NCI-H345 treated with DMSO at 0.1 percent for 48 hours (cell line): ENCODE data around the gene PGA4.
"Not testable (repeated sequence)": the region's sequence is repeated elsewhere in the genome, so short reads cannot be mapped to it uniquely, and the experiment has no call there.

ENCODE experiments used
- DNase-seq: peaks from one replicate; lab custom pipeline; 2025; ENCODE audit not compliant: unreplicated experiment; lab: John Stamatoyannopoulos, UW

The PGA4 gene

GRCh38 chr11:61222047-61222446, at the start of gene PGA4:
Gene PGA4, plus strand, starts transcription at chr11:61222347. Its CDS starts 54 bp downstream, at chr11:61222401.
- not testable (repeated sequence) for DNase-seq

- DNase-seq: no peak
Measured at GRCh38 chr11:61172356-61172755, 49.8 kb upstream of the PGA4 start.

DNA sequence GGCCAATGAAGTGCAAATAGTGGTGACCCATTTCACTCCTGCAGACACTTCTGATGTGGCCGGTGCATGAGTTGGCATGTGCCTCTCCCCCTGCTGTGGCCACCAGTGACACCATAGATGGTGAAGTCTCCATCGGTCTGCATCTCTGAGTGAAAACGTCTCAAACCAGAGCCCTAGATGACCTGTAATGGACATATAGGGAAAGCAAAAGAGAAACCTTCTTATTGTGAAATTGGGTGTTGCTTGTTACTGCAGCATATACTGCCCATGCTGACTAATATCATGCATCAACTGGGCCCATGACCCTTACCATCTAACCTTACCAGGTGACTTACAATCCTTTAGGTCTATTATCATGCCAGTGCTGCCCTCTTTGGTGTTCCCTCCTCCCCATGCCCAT, 49.3 kb upstream of the PGA4 start:
- DNase-seq: no peak

- DNase-seq: no peak
Measured at GRCh38 chr11:61173456-61173855, 48.7 kb upstream of the PGA4 start.

DNA sequence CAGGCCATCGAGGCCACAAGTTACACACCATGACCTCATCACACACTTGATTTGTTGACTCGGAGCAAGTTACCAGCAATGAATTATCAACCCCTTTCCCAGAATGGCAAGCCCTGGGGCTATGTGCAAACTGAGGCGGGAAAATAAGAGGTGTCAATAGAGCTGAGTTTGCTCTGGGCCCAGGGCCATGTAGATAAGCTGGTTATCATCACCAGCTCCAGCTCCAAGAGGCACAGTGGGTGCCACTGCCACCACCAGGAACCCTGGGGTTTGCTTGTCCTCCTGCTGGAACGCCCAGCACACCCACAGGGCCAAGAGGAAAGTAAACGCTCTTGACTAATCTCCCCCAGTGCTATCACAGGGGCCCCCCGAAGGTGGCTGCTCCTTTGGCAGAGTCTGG, 47.9 kb upstream of the PGA4 start:
- DNase-seq: peak; percentile 7

GRCh38 chr11:61174949-61175348, 47.2 kb upstream of the PGA4 start:
- no peak for DNase-seq

DNA sequence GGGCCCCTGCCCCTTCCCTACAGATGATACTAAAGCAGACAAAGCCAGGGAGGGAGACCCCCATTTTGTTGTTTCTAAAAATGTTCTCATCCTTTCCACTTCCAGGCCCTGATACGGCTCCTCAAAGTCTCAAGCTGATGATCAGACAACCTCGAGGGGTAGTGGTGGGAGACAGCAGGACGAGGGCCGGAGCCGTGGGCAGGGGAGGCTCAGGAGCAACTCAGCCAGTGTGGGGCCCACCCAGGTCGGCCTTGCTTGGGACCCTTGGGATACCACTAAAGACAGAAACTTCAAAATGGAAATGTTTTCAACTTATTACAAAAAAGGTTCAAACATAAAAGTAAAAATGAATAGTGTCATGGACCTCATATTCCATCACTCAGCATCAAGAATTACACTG, 45.7 kb upstream of the PGA4 start:
- no peak for DNase-seq

GRCh38 chr11:61180205-61180604, 41.9 kb upstream of the PGA4 start:
- not testable (repeated sequence) for DNase-seq

GRCh38 chr11:61181489-61181888, 40.7 kb upstream of the PGA4 start:
- no peak for DNase-seq

GRCh38 chr11:61183645-61184044, 38.5 kb upstream of the PGA4 start:
- no peak for DNase-seq

- no peak for DNase-seq
Measured at GRCh38 chr11:61186504-61186903, 35.6 kb upstream of the PGA4 start.

DNA sequence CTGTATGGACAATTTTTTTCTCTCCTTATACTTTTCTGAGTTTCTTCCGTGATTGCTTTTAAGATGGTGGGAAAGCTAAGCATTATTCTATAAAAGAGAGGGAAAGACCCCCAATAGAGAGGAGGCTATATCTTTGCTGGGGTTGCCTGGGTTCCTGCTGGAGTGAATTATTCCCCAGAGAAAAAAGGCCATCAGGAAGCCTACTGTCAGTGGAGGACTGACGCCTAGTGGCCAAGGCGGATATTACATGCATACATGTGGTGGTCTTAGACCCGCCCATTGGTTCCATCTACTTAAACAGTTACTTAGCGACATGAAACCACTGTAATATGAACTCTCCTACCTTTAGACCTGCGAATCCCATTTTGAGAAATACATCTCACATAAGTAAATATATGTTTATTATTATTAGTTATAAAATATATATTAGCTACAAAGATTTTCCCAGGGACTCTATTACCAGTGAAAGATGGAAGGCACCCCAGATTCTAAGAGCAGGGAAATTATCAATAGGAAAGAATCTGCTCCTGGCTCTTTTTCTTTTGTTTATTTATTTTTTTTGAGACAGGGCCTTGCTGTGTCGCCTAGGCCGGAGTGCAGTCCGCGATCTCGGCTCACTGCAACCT, 34.5 kb upstream of the PGA4 start:
- peak; percentile 81 for DNase-seq

DNA sequence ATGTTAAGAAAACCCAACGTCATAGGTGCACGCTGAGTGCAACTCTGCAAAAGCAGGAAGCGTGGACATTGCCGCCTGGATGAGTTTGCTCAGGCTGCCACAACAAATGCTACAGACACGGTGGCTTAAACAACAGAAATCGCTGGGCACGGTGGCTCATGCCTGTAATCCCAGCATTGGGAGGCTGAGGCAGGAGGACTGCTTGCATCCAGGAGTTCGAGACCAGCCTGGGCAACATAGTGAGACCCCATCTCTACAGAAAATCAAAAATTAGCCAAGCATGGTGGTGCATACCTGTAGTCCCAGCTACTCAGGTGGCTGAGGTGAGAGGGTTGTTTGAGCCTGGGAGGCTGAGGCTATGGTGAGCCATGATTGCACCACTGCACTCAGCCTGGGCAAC, 32.2 kb upstream of the PGA4 start:
- DNase-seq: no peak

GRCh38 chr11:61193596-61193995, 28.6 kb upstream of the PGA4 start:
- DNase-seq: peak; percentile 3

GRCh38 chr11:61194169-61194671, 27.9 kb upstream of the PGA4 start:
- DNase-seq: no peak

DNA sequence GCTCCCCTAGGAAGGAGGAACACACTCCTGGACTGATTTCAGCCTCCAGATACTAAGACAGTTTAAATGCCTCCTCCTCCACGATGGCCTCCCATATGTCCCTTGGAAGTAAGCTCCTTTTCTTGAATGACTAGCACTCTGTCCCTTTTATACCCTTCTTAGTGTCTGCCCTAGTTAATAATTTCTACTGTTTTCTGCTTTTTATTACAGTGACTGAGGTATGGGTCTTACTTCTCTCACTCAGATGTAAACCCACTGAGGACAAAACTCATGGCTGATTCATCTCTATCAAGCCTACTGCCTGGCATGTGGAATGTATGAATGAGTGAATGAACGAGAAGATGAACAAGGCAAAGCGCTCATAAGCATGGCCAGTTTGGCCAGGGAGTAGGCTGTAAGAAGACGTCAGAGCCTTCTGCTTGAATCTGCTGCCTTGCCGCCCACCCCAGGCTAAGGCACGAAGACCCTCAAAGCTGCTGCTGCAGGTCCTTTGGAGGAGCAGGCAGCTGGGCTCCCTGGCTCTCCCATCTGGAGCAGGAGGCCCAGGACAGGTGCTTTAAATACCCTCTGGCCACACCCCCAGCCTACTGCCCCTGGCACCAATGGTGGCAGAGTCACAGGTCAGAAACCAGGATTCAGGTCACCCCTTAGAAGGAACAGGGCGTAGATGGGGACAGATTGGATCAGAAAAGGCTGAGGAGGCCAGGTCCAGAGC, 27.0 kb upstream of the PGA4 start:
- DNase-seq: no peak

- DNase-seq: no peak
Measured at GRCh38 chr11:61195719-61196118, 26.4 kb upstream of the PGA4 start.

DNA sequence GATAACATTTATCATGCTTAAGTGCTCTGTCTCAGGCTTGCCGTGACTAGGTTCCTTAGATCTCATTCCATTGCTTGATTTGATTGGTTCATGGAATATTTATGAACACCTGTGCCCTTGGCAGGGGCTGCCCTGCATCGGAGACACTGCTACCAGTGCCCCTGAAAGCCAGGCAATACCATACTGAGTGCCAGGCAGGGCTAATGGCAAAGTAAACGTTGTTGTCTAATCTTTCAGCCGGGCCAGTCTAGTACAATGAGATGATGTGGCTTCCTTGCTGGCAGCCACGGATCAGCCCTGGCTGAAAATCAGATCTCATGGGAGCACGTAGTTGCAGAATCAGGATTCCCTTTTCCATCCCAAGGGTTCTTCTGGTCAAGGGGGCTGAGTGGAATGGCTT, 23.8 kb upstream of the PGA4 start:
- DNase-seq: no peak

DNA sequence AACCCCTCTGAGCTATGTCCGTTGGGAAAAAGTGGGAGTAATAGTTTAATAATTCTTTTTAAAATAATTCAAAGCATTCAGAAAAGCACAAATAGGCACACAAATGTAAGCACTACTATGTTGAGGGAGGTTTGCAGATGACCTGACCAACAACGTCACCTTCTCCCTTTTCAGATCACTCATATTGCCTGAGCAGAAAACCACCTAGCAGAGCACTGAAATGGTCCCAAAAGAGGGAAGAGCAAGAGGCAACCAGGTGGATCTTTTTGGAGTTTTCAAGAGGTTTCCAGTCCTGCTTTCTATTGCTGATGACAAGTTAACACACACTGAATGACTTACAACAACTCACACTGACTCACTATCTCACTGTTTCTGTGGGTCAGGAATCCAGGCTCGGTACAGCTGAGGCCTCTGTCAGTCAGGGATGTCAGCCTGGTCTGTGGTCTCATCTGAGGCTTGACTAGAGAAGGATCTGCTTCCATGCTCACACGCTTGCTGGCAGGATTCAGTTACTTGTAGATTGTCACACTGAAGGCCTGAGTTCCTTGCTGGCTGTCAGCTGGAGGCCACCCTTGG, 23.1 kb upstream of the PGA4 start:
- DNase-seq: no peak

DNA sequence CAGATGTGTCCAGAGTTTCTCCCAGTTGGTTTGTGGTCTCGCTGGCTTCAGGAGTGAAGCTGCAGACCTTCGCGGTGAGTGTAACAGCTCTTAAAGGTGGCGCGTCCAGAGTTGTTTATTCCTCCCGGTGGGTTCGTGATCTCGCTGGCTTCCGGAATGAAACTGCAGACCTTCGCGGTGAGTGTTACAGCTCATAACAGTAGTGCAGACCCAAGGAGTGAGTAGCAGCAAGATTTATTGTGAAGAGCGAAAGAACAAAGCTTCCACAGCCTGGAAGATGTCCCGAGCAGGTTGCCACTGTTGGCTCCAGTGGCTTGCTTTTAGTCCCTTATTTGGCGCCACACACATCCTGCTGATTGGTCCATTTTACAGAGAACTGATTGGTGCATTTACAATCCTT, 20.7 kb upstream of the PGA4 start:
- DNase-seq: no peak

DNA sequence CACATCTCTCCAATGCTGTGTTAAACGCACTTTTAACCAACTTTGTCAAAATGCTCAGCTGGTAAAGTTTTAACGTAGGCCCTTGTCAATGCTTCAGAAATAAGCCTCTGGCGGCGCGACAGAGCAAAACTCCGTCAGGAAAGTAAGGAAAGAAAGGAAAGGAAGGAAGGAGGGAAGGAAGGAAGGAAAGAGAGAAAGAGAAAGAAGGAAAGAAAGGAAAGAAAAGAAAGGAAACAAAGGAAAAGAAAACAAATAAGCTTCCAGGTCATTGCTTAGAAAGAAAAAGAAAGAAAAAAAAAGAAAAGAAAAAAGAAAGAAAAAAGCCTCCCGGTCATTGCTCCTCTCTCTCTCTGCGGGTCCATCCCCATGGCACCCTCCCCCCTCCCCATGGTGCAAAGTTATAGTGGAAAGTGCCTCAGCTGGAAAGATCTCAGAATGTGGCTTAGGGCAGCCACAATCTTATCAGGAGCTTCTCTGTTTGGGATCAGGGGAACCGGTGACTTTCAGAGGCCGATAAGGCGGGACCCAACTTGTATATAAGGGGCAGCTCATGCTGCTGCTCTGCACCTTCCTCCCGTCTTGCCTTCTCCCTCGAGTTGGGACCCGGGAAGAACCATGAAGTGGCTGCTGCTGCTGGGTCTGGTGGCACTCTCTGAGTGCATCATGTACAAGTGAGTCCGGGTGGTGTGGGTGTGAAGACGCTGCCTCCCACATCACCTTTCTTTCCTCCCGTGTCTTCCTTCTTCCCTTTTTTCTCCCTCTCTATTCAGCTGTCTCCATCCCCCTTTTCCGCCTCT, 19.0 kb upstream of the PGA4 start, which contains the start of gene PGA3:
Gene PGA3, plus strand, starts transcription at position 566 of the 797 bp plus-strand sequence. Its CDS starts 50 bp downstream, at position 616.
- DNase-seq: not testable (repeated sequence)
